Measurements from ENCODE around the gene KAZN.
A peak's percentile ranks its signal among the peaks of the same experiment; 100 is the strongest.

The KAZN gene

GRCh38 chr1:15071936-15072335 is 473.5 kb downstream of the KAZN start:
- Mint-ChIP-seq H3K4me3 (no peak overlapping the region), H3K27ac (no peak overlapping the region), H3K27me3 (no peaks in the 10 kb centered on the region), H3K9me3 (no peaks in the 10 kb centered on the region), H3K4me1 (no peaks in the 10 kb centered on the region), H3K36me3 (no peaks in the 10 kb centered on the region)
- no peak for ATAC-seq

DNA sequence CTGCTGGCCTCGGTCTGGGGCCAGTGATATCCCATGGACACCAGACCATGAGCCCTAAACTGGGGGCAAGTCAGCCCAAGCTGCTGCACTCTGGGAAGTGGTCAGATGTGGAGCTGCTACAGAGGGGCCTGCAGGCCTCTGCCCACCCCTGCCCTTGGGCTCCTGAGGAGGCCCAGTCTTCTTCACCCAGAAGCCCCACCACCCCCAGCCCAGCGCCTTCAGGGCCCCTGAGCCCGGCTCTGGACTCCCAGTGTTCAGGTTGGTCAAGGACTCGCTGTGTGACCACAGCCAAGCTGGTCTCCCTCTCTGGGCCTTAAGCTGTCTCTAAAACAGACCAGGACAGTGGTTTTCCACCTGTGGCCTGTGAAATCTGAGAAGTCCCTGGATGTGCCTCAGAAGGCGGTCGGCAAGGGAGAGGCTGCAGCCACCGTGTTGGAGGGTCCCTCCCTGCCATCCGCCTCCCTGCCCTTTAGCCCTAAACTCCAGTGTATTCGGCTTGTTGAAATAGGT is 475.4 kb downstream of the KAZN start:
- Mint-ChIP-seq H3K27ac (no peak overlapping the region), H3K9me3 (no peaks in the 10 kb centered on the region), H3K27me3 (no peaks in the 10 kb centered on the region), H3K36me3 (no peaks in the 10 kb centered on the region), H3K4me1 (no peaks in the 10 kb centered on the region), H3K4me3 (no peak overlapping the region)
- ATAC-seq, result no peak

GRCh38 chr1:15075175-15075574 is 476.7 kb downstream of the KAZN start:
- Mint-ChIP-seq H3K36me3 (no peaks in the 10 kb centered on the region), H3K4me3 (no peak overlapping the region), H3K27me3 (no peaks in the 10 kb centered on the region), H3K9me3 (no peaks in the 10 kb centered on the region), H3K27ac (no peak overlapping the region), H3K4me1 (no peaks in the 10 kb centered on the region)
- ATAC-seq, result no peak

DNA sequence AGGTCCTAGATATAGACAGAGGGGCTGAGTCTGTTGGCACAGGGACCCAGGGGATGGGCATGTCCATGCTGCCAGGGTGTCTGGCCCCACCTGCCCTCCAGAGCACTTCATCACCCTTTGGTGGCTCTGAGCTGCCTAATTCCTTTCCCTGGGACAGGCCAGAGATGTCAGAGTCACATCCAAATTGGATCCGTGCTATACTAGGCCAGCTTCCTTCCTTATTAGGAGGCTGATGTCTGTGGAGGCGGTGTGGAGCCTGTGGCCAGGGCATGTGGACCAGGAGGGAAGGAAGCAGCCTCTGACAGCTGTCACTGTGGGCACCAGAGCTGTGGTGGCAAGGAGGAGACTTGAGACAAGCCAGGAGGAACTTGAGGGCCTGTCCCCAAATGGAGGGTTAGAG is 477.3 kb downstream of the KAZN start:
- Mint-ChIP-seq H3K27me3 (no peaks in the 10 kb centered on the region), H3K36me3 (no peaks in the 10 kb centered on the region), H3K9me3 (no peaks in the 10 kb centered on the region), H3K4me1 (no peaks in the 10 kb centered on the region), H3K4me3 (no peak overlapping the region), H3K27ac (no peak overlapping the region)
- peak; percentile 6 for ATAC-seq

DNA sequence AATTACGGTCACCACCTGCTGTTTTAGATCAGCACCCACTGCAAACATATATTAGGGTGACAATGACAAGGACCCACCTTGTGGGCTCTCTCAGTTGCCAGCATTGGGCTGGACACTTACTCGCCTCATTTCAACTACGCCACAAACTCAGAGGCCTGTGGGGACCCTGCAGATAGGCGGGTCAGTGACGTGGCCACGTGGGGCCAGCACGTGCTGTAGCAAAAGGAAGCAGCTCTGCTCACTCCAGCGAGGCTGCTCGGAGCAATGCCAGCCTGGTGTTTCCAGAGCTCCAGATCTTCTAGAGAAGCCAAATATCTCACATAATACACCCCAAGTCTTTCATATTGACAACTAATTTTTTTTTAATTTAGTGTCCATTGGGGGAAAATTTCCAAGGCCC is 478.3 kb downstream of the KAZN start:
- no peaks in the 10 kb centered on the region for H3K9me3 Mint-ChIP-seq

DNA sequence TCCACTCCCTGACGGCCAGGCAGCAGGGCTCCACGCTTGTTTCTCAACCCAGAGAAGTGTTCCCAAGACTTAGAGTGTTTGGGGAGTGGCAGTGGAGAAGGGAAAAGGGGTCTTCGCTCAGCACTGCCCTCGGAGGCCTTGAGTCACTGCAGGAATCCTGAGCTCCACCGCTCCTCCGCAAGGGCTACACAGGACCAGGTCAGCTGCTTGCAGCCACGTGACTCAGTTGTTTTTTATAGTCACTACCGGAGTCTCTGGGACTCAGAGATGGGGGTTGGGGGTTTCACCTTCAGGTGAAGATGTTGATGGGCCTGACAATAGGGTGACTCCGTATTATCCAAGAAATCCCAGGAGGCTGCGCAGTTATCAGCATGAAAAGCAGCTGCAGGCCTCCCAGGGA is 478.9 kb downstream of the KAZN start:
- Mint-ChIP-seq H3K27ac (no peak overlapping the region), H3K9me3 (no peaks in the 10 kb centered on the region), H3K4me1 (no peaks in the 10 kb centered on the region), H3K27me3 (peaks cover 11% of the 10 kb centered on the region), H3K36me3 (no peaks in the 10 kb centered on the region), H3K4me3 (no peak overlapping the region)
- no peak for ATAC-seq

More for the DNA sequence above, 478.3 kb downstream of the KAZN start:
- ATAC-seq, result no peak
- Mint-ChIP-seq H3K4me3 (no peak overlapping the region), H3K27me3 (peaks cover 9% of the 10 kb centered on the region), H3K36me3 (no peaks in the 10 kb centered on the region), H3K27ac (no peak overlapping the region), H3K4me1 (no peaks in the 10 kb centered on the region)

DNA sequence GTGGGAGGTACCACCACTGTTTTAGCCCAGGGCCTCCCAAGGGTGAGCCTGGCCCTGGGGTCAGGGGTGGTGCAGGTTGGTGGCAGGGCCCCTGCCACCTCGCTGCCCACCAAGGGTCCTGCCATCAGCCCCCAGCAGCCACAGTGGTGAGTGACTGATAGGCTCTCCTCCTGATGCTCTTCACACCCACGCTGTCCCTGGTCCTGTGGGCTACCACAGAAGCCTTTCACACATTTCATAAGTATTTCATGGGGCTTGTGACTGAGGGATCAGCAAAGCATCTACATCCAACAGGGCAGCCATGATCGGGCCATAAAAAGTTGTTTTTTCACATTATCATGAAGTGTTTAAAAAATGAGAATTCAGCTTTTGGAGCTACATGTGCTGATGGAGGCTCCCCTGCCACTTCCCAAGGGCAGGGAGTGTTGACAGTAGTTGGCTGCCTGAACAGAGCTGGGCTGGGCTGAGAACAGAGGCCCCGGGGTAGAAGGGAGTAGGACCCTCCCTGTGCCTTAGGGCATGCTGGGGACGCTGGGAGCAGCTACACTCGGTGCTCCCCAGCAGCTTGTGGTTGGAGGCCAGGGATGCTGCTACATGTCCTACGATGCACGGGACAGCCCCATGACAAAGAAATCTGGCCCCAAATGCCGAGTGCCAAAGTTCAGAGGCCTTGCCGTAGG is 482.0 kb downstream of the KAZN start:
- Mint-ChIP-seq H3K27me3 (peaks cover 11% of the 10 kb centered on the region), H3K4me1 (no peaks in the 10 kb centered on the region), H3K4me3 (no peak overlapping the region), H3K36me3 (no peaks in the 10 kb centered on the region), H3K27ac (no peak overlapping the region), H3K9me3 (no peaks in the 10 kb centered on the region)
- no peak for ATAC-seq

- no peak for ATAC-seq
- Mint-ChIP-seq H3K27ac (no peak overlapping the region), H3K4me1 (no peaks in the 10 kb centered on the region), H3K4me3 (no peak overlapping the region), H3K9me3 (no peaks in the 10 kb centered on the region), H3K36me3 (no peaks in the 10 kb centered on the region), H3K27me3 (peaks cover 11% of the 10 kb centered on the region)
Measured at GRCh38 chr1:15081102-15081501, 482.6 kb downstream of the KAZN start.

GRCh38 chr1:15083578-15083977 is 485.1 kb downstream of the KAZN start:
- Mint-ChIP-seq H3K9me3 (no peaks in the 10 kb centered on the region), H3K4me3 (no peak overlapping the region), H3K27ac (no peak overlapping the region), H3K27me3 (peaks cover 11% of the 10 kb centered on the region), H3K4me1 (no peaks in the 10 kb centered on the region), H3K36me3 (no peaks in the 10 kb centered on the region)
- ATAC-seq, result no peak

- Mint-ChIP-seq H3K4me1 (peaks cover 16% of the 10 kb centered on the region), H3K4me3 (no peak overlapping the region), H3K27me3 (no peaks in the 10 kb centered on the region), H3K9me3 (no peaks in the 10 kb centered on the region), H3K36me3 (no peaks in the 10 kb centered on the region), H3K27ac (no peak overlapping the region)
- no peak for ATAC-seq
Measured at GRCh38 chr1:15088281-15088971, 489.9 kb downstream of the KAZN start.

GRCh38 chr1:15089258-15089992 is 490.9 kb downstream of the KAZN start:
- H3K9me3 Mint-ChIP-seq, result no peaks in the 10 kb centered on the region
- no peak overlapping the region for H3K4me3 Mint-ChIP-seq
- H3K36me3 Mint-ChIP-seq, result no peaks in the 10 kb centered on the region
- peaks cover 16% of the 10 kb centered on the region for H3K4me1 Mint-ChIP-seq
- no peak for ATAC-seq
- H3K27me3 Mint-ChIP-seq, result no peaks in the 10 kb centered on the region
- H3K27ac Mint-ChIP-seq, result no peak overlapping the region

DNA sequence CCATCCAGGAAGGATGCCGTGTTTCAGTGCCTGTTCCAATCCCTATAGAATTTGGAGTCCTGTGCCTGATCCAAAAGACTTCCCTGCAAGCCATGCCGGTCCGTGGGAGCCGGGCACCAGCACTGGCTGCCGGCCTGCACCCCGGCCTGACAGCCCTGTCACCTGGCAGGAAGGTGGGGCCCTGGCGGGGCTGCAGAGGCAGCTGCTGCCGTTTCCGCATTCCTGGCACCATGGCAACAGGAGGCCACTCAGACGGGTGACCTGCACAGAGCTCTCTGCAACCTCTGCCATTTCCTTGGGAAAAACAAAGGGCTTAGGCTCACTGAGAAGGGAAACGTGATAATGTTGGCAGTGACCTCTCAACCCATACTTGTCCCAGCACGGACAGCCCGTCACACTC is 491.9 kb downstream of the KAZN start:
- Mint-ChIP-seq H3K27me3 (no peaks in the 10 kb centered on the region), H3K9me3 (no peaks in the 10 kb centered on the region), H3K4me3 (peak overlapping the region; percentile 41), H3K36me3 (no peaks in the 10 kb centered on the region), H3K27ac (peak overlapping the region; percentile 49), H3K4me1 (peaks cover 26% of the 10 kb centered on the region)
- ATAC-seq, result peak; percentile 68

DNA sequence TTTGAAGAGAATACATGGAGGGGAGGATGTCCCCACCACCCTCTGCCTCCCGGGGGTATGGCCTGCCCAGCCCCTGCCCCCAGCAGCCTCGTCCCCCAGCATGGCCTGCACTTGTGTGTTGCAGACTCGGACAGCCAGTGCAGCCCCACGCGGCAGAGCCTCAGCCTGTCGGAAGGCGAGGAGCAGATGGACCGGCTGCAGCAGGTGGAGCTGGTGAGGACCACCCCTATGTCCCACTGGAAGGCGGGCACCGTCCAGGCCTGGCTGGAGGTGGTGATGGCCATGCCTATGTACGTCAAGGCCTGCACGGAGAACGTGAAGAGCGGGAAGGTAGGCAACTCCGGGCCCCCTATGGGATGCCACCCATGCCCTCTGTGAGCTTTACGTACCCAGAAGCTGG is 495.6 kb downstream of the KAZN start:
- peaks cover 5% of the 10 kb centered on the region for H3K27me3 Mint-ChIP-seq
- H3K9me3 Mint-ChIP-seq, result no peaks in the 10 kb centered on the region
- no peak overlapping the region for H3K27ac Mint-ChIP-seq
- no peak overlapping the region for H3K4me3 Mint-ChIP-seq
- H3K4me1 Mint-ChIP-seq, result peaks cover 33% of the 10 kb centered on the region
- ATAC-seq, result no peak
- H3K36me3 Mint-ChIP-seq, result no peaks in the 10 kb centered on the region

GRCh38 chr1:15094719-15095495 is 496.4 kb downstream of the KAZN start:
- Mint-ChIP-seq H3K4me1 (peaks cover 28% of the 10 kb centered on the region), H3K27ac (peak overlapping the region; percentile 52), H3K4me3 (no peak overlapping the region), H3K27me3 (peaks cover 14% of the 10 kb centered on the region), H3K9me3 (no peaks in the 10 kb centered on the region), H3K36me3 (no peaks in the 10 kb centered on the region)
- peak; percentile 14 for ATAC-seq

- H3K27me3 Mint-ChIP-seq, result peaks cover 19% of the 10 kb centered on the region
- H3K4me1 Mint-ChIP-seq, result peaks cover 22% of the 10 kb centered on the region
- no peaks in the 10 kb centered on the region for H3K9me3 Mint-ChIP-seq
- no peak for ATAC-seq
- H3K36me3 Mint-ChIP-seq, result no peaks in the 10 kb centered on the region
- H3K27ac Mint-ChIP-seq, result peak overlapping the region; percentile 52
- H3K4me3 Mint-ChIP-seq, result no peak overlapping the region
Measured at GRCh38 chr1:15095496-15095875, 497.0 kb downstream of the KAZN start.

All from stimulated activated memory B cell treated with anti-CD40 and anti-IgM and Interleukin-4, amounts not matched to agents 10 μg/mL and 1 μg/mL and 100 μg/mL, for 72 hours (primary cell).